HepG2 (cell line): ENCODE results near the gene RSKR. TPM values are rescaled to one million over a fixed set of nuclear protein-coding genes. Genes with fewer than 3 reads are reported as not detected.
A peak's percentile ranks its signal among the peaks of the same experiment; 100 is the strongest.

Experiments
- ARID2 ChIP-seq: sonication (generic); formaldehyde crosslinking; IDR thresholded peaks from 2 replicates; pipeline ENCODE4 v1.8.1; 2022; ENCODE audit warnings: mild to moderate bottlenecking, missing genetic modification reagents, borderline replicate concordance
- ARID4A ChIP-seq: sonication (generic); formaldehyde crosslinking; IDR thresholded peaks from 2 replicates; pipeline ENCODE4 v1.5.0; 2020; ENCODE audit warnings: mild to moderate bottlenecking, missing genetic modification reagents, borderline replicate concordance
- GATAD1 ChIP-seq: IDR thresholded peaks from 2 replicates; pipeline ENCODE4 v1.6.1; 2016; ENCODE audit warnings: missing genetic modification reagents, missing compliant biosample characterization
- KMT2A ChIP-seq: sonication (generic); formaldehyde crosslinking; IDR thresholded peaks from 2 replicates; pipeline ENCODE4 v1.4.0; 2020; ENCODE audit warnings: missing genetic modification reagents
- ZFP1 ChIP-seq: IDR thresholded peaks from 2 replicates; pipeline ENCODE4 v1.6.1; 2016
- ZNF12 ChIP-seq: sonication (generic); formaldehyde crosslinking; IDR thresholded peaks from 2 replicates; pipeline ENCODE4 v1.5.0; 2020; ENCODE audit warnings: missing genetic modification reagents
- ZNF224 ChIP-seq: sonication (generic); formaldehyde crosslinking; IDR thresholded peaks from 2 replicates; pipeline ENCODE4 v1.5.0; 2020; ENCODE audit warnings: mild to moderate bottlenecking, missing genetic modification reagents
- ZNF275 ChIP-seq: sonication (generic); formaldehyde crosslinking; IDR thresholded peaks from 2 replicates; pipeline ENCODE4 v1.8.0; 2022; ENCODE audit warnings: missing genetic modification reagents, mild to moderate bottlenecking, inconsistent platforms, borderline replicate concordance
- ZNF580 ChIP-seq: IDR thresholded peaks from 2 replicates; pipeline ENCODE4 v1.6.1; 2016; ENCODE audit warnings: low read depth, borderline replicate concordance
- ZNF737 ChIP-seq: sonication (generic); formaldehyde crosslinking; IDR thresholded peaks from 2 replicates; pipeline ENCODE4 v1.5.0; 2020; ENCODE audit warnings: missing genetic modification reagents, mild to moderate bottlenecking, borderline replicate concordance
- ZSCAN29 ChIP-seq: sonication (generic); formaldehyde crosslinking; conservative IDR thresholded peaks from 2 replicates; pipeline ENCODE4 v1.4.0; 2020; ENCODE audit warnings: mild to moderate bottlenecking, missing genetic modification reagents
- polyA plus RNA-seq, 8 experiments: library from polyadenylated mRNA; depleted of rRNA in 3 of 8; stranded (reverse) in 7 of 8; unstranded in 1 of 8; fragments of >200 nt; fragmentation: Illumina TruSeq in 4 of 8; extraction: Trizol in 4 of 8; gene quantifications; 2 replicates each; pipeline versions ENCODE4 v1.2.1 to v1.2.3, GENCODE V29; 2011 to 2016; ENCODE audit warnings: low read depth in 4 of 8, missing spikeins in 1 of 8, mixed read lengths in 1 of 8; ENCODE audit not compliant: insufficient read depth in 1 of 8
- total RNA-seq, 5 experiments: library from RNA; depleted of rRNA; stranded (reverse); fragments of >200 nt; fragmentation: Illumina TruSeq; extraction: Trizol; gene quantifications; 2 replicates each; pipeline ENCODE4 v1.2.3, GENCODE V29; 2016; ENCODE audit warnings: low read depth in 1 of 5
- TF ChIP-seq, protein P1 (sequence below): sonication (generic); formaldehyde crosslinking; IDR thresholded peaks from one replicate; pipeline ENCODE4 v1.5.1; 2020; ENCODE audit warnings: mild to moderate bottlenecking, missing genetic modification reagents; ENCODE audit errors: not compliant biosample characterization
- TF ChIP-seq, protein P2 (sequence below): IDR thresholded peaks from 2 replicates; pipeline ENCODE4 v1.6.1; 2016; ENCODE audit warnings: low read depth

RSKR gene
- total and polyA plus RNA-seq, 2 of the 13 experiments (the other 11 are each of a cell fraction or from before 2014, with no cell fraction given): 5.0 to 10.4 TPM

- TF ChIP-seq, protein P1, sequence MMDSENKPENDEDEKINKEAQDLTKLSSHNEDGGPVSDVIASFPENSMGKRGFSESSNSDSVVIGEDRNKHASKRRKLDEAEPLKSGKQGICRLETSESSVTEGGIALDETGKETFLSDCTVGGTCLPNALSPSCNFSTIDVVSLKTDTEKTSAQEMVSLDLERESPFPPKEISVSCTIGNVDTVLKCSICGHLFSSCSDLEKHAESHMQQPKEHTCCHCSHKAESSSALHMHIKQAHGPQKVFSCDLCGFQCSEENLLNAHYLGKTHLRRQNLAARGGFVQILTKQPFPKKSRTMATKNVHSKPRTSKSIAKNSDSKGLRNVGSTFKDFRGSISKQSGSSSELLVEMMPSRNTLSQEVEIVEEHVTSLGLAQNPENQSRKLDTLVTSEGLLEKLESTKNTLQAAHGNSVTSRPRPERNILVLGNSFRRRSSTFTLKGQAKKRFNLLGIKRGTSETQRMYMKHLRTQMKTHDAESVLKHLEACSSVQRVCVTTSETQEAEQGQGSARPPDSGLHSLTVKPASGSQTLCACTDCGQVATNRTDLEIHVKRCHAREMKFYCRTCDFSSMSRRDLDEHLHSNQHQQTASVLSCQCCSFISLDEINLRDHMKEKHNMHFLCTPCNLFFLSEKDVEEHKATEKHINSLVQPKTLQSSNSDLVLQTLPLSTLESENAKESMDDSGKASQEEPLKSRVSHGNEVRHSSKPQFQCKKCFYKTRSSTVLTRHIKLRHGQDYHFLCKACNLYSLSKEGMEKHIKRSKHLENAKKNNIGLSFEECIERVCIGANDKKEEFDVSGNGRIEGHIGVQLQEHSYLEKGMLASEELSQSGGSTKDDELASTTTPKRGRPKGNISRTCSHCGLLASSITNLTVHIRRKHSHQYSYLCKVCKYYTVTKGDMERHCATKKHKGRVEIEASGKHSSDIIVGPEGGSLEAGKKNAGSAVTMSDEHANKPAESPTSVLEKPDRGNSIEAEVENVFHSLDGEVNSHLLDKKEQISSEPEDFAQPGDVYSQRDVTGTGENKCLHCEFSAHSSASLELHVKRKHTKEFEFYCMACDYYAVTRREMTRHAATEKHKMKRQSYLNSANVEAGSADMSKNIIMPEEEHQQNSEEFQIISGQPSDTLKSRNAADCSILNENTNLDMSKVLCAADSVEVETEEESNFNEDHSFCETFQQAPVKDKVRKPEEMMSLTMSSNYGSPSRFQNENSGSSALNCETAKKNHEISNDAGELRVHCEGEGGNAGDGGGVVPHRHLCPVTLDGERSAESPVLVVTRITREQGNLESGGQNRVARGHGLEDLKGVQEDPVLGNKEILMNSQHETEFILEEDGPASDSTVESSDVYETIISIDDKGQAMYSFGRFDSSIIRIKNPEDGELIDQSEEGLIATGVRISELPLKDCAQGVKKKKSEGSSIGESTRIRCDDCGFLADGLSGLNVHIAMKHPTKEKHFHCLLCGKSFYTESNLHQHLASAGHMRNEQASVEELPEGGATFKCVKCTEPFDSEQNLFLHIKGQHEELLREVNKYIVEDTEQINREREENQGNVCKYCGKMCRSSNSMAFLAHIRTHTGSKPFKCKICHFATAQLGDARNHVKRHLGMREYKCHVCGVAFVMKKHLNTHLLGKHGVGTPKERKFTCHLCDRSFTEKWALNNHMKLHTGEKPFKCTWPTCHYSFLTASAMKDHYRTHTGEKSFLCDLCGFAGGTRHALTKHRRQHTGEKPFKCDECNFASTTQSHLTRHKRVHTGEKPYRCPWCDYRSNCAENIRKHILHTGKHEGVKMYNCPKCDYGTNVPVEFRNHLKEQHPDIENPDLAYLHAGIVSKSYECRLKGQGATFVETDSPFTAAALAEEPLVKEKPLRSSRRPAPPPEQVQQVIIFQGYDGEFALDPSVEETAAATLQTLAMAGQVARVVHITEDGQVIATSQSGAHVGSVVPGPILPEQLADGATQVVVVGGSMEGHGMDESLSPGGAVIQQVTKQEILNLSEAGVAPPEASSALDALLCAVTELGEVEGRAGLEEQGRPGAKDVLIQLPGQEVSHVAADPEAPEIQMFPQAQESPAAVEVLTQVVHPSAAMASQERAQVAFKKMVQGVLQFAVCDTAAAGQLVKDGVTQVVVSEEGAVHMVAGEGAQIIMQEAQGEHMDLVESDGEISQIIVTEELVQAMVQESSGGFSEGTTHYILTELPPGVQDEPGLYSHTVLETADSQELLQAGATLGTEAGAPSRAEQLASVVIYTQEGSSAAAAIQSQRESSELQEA (CRISPR knock-in tag): peak; percentile 64
- peak; percentile 63; the same call in 1 of the 2 replicates for TF ChIP-seq ZNF275 (CRISPR knock-in tag)
- TF ChIP-seq KMT2A: no peak
- TF ChIP-seq ZFP1: peak; percentile 86; the same call in 1 of the 2 replicates
- TF ChIP-seq ARID4A (CRISPR knock-in tag): peak; percentile 77; the same call in 1 of the 2 replicates
- no peak for TF ChIP-seq ARID2 (CRISPR knock-in tag)
- no peak for TF ChIP-seq ZSCAN29 (CRISPR knock-in tag)
- TF ChIP-seq ZNF580 (CRISPR knock-in tag): peak; percentile 91; the same call in 1 of the 2 replicates
- TF ChIP-seq ZNF12 (CRISPR knock-in tag): no peak
- no peak for TF ChIP-seq ZNF224 (CRISPR knock-in tag)
- TF ChIP-seq, protein P2, sequence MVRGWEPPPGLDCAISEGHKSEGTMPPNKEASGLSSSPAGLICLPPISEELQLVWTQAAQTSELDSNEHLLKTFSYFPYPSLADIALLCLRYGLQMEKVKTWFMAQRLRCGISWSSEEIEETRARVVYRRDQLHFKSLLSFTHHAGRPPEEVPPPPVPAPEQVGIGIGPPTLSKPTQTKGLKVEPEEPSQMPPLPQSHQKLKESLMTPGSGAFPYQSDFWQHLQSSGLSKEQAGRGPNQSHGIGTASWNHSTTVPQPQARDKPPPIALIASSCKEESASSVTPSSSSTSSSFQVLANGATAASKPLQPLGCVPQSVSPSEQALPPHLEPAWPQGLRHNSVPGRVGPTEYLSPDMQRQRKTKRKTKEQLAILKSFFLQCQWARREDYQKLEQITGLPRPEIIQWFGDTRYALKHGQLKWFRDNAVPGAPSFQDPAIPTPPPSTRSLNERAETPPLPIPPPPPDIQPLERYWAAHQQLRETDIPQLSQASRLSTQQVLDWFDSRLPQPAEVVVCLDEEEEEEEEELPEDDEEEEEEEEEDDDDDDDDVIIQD (CRISPR knock-in tag): peak; percentile 51; the same call in 1 of the 2 replicates
- peak; percentile 65; the same call in 1 of the 2 replicates for TF ChIP-seq GATAD1 (CRISPR knock-in tag)
- no peak for TF ChIP-seq ZNF737 (CRISPR knock-in tag)
These were observed 37.1 kb downstream of the RSKR start, which contains the start of gene ALDOC (continued) for GRCh38 chr17:28576758-28577465.
